KBM-7 (cell line): ENCODE measurements around the gene DNAJC15.

Experiments used
- DNase-seq: peaks from one replicate; pipeline ENCODE4 v3.0.0-alpha.2; 2015
- in situ Hi-C: fragments of 300-500 bp; cut with MboI; formaldehyde crosslinking; loops from 2 replicates; pipeline ENCODE4 v1.14.3; 2020; ENCODE audit warnings: low sequenced_read_pairs, low pct_unique_long_range_greater_than_20kb, mixed read lengths

Gene DNAJC15

GRCh38 chr13:43111559-43112400 lies 88.4 kb downstream of the DNAJC15 start:
- in situ Hi-C loops: no loop called here
- no peak for DNase-seq

DNA sequence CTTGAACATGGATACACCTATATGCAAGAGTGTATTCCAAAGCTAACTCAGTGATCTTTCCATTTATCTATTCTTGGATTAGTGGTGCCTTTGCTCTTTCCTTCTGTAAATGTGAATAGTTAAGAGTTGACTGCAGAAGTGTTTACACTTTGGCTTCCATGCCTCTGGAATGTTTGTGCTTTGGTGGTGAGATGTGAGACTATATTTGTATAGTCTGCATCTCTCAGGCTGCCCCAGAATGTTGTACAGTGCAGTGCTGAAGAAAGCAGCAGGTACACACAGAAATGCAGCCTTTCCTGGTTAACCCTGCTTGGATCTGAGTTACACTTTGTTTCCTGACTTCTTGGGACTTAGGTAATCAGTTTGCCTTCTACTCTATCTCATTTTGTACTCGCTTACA lies 90.2 kb downstream of the DNAJC15 start:
- no peak for DNase-seq
- in situ Hi-C loops: no loop called here

- DNase-seq: no peak
- in situ Hi-C loops: no loop called here
Observed at GRCh38 chr13:43114504-43114903, 91.1 kb downstream of the DNAJC15 start.

GRCh38 chr13:43115141-43115540 lies 91.8 kb downstream of the DNAJC15 start:
- no peak for DNase-seq
- in situ Hi-C loops: no loop called here

GRCh38 chr13:43116242-43116641 lies 92.9 kb downstream of the DNAJC15 start:
- in situ Hi-C loops: no loop called here
- no peak for DNase-seq

- DNase-seq: no peak
- in situ Hi-C loops: no loop called here
Observed at GRCh38 chr13:43118521-43118920, 95.1 kb downstream of the DNAJC15 start.

DNA sequence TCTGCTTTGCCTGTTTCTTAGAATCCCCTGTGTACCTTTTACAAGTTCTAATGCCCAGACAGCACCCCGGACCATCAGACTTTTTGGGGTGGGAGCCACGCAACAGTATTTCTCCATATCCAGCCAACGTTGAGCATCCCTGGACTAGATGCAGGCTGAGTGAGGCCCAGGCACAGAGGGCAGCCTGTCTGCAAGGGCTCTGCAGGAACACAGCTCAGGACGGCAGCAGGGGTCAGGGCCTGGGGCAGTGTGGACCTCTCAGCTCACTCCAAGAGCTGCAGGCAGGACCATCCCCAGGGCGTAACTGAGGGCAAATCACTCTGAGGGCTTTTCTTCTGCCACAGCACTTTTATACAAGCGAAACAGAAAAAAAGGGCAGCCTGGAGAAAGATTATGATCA lies 95.8 kb downstream of the DNAJC15 start:
- DNase-seq: no peak
- in situ Hi-C loops: no loop called here

GRCh38 chr13:43122791-43123190 lies 99.4 kb downstream of the DNAJC15 start:
- no peak for DNase-seq
- in situ Hi-C loops: no loop called here

GRCh38 chr13:43123856-43124255 lies 100.5 kb downstream of the DNAJC15 start:
- in situ Hi-C loops: no loop called here
- no peak for DNase-seq

DNA sequence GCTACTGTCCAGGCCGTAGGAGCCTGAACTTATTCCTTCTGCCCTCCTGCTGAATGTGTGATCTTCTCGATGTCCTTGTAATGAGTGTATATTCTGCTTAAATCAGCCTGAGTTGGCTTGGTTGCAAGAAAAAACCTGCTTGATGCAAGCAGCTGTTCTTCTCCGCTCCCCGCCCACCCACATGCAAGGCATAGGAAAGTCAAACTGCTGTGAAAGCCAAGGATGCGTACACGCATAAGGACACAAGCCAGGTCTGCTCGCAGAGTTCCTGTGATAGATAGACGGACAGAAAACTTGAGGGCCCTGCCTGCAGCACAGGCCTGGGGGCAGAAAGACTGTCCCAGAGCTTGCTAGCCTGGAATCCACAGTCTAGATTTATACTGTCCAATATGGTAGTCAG lies 101.1 kb downstream of the DNAJC15 start:
- DNase-seq: no peak
- in situ Hi-C loops: no loop called here

GRCh38 chr13:43126420-43126819 lies 103.0 kb downstream of the DNAJC15 start:
- in situ Hi-C loops: no loop called here
- DNase-seq: no peak

DNA sequence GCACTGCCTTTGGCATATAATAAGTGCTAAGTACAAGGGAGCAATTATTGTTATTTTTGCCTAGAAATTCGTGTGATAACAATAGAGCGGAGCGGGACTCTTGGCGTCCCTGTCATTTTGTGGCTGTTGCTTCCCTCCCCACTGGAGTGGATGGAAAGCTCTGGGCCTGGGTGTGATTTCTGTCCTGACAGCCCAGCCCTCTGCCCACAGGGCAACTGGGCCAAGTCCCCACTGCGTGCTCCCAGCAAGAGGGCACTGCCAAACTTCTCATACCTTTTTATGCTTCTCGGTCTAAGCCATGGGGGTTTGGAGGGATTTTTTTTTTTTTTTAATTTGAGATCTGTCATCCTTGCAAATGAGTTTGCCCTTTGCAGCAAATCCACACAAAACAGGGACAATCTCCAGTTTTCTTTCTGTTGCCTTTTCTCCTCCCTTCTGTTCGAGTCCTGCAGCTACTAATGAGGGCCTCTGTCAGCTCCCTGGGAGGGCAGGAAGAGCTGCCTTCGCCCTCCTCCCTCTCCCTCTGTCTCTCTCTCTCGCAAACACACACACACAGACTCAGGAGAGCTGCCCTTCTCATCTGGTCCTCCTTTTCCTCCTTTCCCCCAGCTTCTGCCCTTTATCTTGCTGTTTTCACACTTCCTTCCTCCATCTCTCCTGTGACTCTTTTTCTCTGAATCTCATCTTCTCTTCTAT lies 103.9 kb downstream of the DNAJC15 start:
- in situ Hi-C loops: no loop called here
- DNase-seq: no peak

- DNase-seq: no peak
- in situ Hi-C loops: no loop called here
Observed at GRCh38 chr13:43127827-43128226, 104.4 kb downstream of the DNAJC15 start.

DNA sequence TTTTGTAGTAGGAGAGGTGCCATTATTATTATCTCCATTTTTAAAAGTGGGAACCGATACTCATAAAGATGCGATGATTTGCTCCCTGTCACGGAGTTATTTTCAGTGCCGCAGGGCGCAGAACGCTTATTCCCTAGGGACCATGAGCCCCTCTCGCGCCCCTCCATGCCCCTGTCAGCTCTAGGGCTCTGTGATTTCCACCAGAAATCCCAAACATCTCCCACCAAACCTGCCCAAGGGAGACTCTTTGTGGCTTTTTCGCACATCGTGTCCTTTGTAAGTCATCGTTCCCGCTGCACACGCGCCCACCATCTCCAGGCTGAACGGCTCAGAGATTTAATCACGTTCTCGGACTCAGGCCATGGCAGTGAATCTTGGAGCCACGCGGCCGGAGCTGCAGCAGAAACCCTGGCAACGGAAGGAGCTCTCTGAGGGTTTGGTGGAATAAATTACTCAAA lies 105.1 kb downstream of the DNAJC15 start:
- in situ Hi-C loops: no loop called here
- no peak for DNase-seq

GRCh38 chr13:43129066-43129465 lies 105.7 kb downstream of the DNAJC15 start:
- DNase-seq: no peak
- in situ Hi-C loops: no loop called here

DNA sequence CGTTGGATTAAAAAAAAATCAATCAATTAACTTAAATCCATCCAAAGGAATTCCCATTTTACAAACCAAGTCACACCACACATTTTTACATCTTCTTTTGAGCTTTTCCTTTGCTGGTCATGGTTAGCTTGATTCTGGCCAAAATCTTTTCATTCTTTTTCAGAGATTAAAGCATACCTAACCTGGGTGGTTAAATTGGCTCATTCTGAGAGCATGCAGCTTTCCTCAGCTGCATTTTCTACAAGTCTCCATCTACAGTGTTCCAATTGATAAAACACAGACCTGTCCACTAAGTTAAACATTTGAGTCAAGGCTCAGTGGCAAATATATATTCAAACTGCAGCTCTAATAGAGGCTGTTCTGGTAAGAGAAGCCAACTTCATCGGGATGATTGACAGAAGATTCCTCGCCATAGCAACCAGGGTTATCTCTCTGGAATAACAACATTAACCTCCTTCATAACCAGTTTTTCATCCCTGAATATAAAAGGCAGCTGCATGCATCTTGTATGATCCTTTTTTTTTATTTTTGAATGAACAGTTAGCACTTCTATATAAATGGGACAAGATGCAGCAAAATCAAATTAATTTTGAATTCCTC lies 106.2 kb downstream of the DNAJC15 start:
- in situ Hi-C loops: no loop called here
- no peak for DNase-seq

DNA sequence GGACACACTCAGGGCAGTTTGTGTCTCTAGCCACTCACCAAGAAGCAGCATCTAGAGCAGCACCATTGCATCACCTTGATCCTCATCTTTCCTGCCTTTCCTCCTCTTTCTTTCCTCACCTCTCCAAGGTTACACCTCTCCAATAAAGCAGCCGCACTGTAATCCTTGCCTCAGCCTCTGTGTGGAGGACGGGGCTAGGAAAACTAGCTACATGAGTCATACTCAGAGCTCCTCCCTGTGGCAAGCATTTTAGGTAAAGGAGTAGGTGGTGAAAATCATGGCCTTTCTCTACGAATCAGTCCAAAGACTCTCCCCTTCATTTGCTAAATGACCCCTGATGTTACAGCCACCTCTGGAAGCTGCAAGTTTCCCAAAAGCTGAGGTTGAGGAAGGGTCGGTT lies 108.9 kb downstream of the DNAJC15 start:
- in situ Hi-C loops: no loop called here
- no peak for DNase-seq

GRCh38 chr13:43132911-43133310 lies 109.5 kb downstream of the DNAJC15 start:
- no peak for DNase-seq
- in situ Hi-C loops: no loop called here

DNA sequence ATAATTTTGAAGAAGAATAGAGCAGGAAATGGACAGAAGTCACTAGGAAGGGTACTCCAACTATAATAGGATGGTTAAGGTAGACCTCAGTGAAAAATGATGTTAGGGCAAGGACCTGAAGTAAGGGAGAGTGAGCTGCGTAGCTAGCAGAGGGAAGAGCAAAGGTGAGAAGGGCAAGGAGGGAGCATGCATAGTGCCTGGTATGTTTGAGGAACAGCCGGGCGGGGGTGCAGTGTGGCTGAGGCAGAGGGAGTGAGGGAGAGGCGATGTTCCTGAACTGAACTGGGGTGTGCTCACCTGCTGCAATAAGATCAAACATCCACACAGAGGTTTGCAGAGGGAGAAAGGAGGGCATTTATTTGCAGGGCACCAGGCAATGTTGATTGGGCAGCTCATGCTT lies 110.4 kb downstream of the DNAJC15 start:
- DNase-seq: no peak
- in situ Hi-C loops: no loop called here

DNA sequence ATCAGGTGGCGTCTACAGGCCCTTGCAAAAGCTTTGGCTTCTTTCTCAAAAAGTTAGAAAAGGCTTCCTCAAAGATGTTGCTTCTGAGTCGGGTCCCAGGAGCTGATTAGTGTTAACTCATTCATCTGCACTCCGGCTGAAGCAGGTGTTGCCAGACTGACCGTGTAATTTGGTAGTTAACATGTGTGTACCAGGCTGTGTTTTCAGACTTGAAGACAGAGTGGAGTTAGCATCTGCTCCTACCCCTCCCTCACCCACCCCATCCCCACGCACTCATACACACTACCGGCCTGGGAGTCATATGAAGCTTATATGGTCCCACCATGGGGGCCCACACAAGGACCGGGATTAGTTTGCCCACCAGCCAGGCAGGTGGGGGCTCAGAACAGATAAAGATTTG lies 111.5 kb downstream of the DNAJC15 start:
- in situ Hi-C loops: no loop called here
- no peak for DNase-seq
